GM12892 (cell line): ENCODE data around the gene PLA2G4C.

Source experiments
- POLR2A ChIP-seq: IDR thresholded peaks from 2 replicates; pipeline ENCODE4 v1.6.1; 2011; ENCODE audit warnings: low read depth, low read length, control low read depth
- POLR2AphosphoS5 ChIP-seq: IDR thresholded peaks from 2 replicates; pipeline ENCODE4 v1.6.1; 2011; ENCODE audit warnings: low read depth, low read length, control low read depth

- TF ChIP-seq POLR2AphosphoS5: no peak
- TF ChIP-seq POLR2A: no peak
Observed at GRCh38 chr19:48030073-48030472, 80.5 kb downstream of the PLA2G4C start.
